Measurements from ENCODE around the gene ATP6V1F.

GRCh38 chr7:128891942-128892269 is 29.2 kb downstream of the ATP6V1F start:
- TF ChIP-seq POLR2A (IDR thresholded peaks at IDR 0.05; ENCODE audit: low read depth, low read length) (no peak), TAF1 (IDR thresholded peaks at IDR 0.05; ENCODE audit: borderline replicate concordance, low read depth, low read length) (no peak), POLR2AphosphoS5 (IDR thresholded peaks at IDR 0.05; ENCODE audit: low read depth, low read length) (no peak)

All from GM12892 (cell line).